ENCODE data around the gene ACTRT2. TPM values are rescaled to one million over a fixed set of nuclear protein-coding genes. Genes with fewer than 3 reads are reported as not detected.

Gene ACTRT2
- total RNA-seq, 1 donor from 2014 or later, result not detected

DNA sequence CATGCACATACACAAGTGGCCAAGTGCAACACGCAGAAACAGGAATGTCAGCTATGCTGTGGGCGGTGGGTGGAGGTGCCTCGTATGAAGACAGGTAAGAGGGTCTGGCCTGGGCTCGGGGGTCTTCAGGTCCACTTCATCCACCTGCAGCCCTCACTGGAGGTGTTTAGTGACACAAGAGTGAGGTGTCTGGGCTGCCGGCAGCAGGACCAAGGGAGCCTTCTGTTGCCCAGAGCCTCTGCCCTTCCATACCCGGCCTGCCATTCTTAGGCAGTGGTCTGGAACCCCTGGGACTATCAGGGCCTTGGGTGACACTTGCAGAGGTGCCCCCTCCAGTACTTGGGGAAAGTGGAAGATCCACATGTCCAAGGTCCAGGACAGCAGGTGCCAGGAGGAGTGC lies 21.7 kb upstream of the ACTRT2 start:
- Mint-ChIP-seq H3K9me3 (ENCODE audit: unreplicated experiment) (no peaks in the 10 kb centered on the region), H3K4me1 (ENCODE audit: unreplicated experiment) (no peaks in the 10 kb centered on the region), H3K27me3 (ENCODE audit: unreplicated experiment) (peaks cover 5% of the 10 kb centered on the region), H3K4me3 (ENCODE audit: unreplicated experiment) (no peak overlapping the region), H3K27ac (ENCODE audit: unreplicated experiment) (no peak overlapping the region), H3K36me3 (ENCODE audit: low read depth, unreplicated experiment) (no peaks in the 10 kb centered on the region)
- TF ChIP-seq, protein P1, sequence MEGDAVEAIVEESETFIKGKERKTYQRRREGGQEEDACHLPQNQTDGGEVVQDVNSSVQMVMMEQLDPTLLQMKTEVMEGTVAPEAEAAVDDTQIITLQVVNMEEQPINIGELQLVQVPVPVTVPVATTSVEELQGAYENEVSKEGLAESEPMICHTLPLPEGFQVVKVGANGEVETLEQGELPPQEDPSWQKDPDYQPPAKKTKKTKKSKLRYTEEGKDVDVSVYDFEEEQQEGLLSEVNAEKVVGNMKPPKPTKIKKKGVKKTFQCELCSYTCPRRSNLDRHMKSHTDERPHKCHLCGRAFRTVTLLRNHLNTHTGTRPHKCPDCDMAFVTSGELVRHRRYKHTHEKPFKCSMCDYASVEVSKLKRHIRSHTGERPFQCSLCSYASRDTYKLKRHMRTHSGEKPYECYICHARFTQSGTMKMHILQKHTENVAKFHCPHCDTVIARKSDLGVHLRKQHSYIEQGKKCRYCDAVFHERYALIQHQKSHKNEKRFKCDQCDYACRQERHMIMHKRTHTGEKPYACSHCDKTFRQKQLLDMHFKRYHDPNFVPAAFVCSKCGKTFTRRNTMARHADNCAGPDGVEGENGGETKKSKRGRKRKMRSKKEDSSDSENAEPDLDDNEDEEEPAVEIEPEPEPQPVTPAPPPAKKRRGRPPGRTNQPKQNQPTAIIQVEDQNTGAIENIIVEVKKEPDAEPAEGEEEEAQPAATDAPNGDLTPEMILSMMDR (IDR thresholded peaks at IDR 0.05; ENCODE audit: unreplicated experiment), result no peak
- DNase-seq (ENCODE audit: low spot score), result no peak

DNA sequence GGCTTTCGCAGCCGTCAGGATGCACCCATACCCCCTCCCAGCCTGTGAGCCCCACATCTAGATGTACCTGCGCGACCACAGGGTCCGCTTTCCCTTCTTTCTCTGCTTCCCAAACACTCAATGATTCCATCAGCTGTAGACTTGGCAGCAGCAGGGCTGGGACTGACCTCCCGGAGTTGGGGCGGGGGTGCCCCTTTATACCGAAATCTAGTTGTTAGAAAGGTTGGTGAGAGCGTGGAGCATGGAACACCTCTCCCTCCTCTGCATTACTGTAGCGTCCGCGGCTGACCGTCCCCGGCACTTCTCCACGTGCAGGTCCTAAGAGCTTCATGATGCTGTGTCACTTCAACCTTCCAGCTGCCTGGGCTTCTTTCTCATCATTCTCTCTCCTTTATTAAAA lies 21.1 kb upstream of the ACTRT2 start:
- no peak for DNase-seq (ENCODE audit: low spot score)
- Mint-ChIP-seq H3K4me3 (ENCODE audit: unreplicated experiment) (no peak overlapping the region), H3K9me3 (ENCODE audit: unreplicated experiment) (no peaks in the 10 kb centered on the region), H3K27ac (ENCODE audit: unreplicated experiment) (no peak overlapping the region), H3K27me3 (ENCODE audit: unreplicated experiment) (peaks cover 5% of the 10 kb centered on the region), H3K4me1 (ENCODE audit: unreplicated experiment) (no peaks in the 10 kb centered on the region), H3K36me3 (ENCODE audit: low read depth, unreplicated experiment) (no peaks in the 10 kb centered on the region)
- TF ChIP-seq, protein P1 (IDR thresholded peaks at IDR 0.05; ENCODE audit: unreplicated experiment), result no peak

DNA sequence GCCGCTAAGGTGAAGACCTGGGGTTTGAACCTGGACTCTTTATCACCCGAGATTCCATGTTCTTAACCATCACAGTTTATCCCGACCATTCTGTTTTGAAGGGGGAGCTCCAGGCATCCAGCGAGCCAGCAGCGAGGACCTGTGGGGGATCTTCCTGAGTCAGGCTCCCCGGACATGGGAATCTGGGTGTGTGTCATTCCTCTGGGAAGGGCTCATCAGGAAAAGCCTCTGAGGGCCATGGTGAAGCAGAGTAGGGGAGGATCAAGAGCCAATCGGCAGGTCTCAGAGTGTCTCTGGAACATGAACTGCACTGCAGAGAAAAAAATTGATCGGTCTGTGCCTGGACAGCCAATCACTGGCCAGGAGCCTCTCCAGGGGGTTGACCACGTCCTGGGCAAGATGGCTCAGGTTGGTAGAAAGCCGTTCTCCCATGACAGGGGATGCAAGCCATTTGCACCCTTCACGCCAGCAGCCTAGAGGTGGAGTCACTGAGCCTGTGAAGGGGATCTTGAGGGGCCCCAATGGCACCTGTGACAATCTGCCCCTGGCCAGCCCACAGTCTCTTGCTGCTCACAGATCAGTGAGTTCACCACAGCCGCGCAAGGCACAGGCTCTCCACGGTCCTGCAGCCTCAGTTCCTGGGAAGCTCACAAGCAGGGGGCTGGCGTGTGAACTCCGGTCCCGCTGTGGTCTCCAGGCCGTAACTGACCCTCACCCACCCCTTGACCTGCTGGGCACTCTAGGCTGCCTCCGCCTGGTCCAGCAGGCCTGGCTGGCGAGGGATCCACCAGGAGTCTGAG lies 20.4 kb upstream of the ACTRT2 start:
- Mint-ChIP-seq H3K4me1 (ENCODE audit: unreplicated experiment) (no peaks in the 10 kb centered on the region), H3K27ac (ENCODE audit: unreplicated experiment) (no peak overlapping the region), H3K36me3 (ENCODE audit: low read depth, unreplicated experiment) (no peaks in the 10 kb centered on the region), H3K9me3 (ENCODE audit: unreplicated experiment) (no peaks in the 10 kb centered on the region), H3K27me3 (ENCODE audit: unreplicated experiment) (peaks cover 5% of the 10 kb centered on the region), H3K4me3 (ENCODE audit: unreplicated experiment) (no peak overlapping the region)
- TF ChIP-seq, protein P1 (IDR thresholded peaks at IDR 0.05; ENCODE audit: unreplicated experiment), result no peak
- DNase-seq (ENCODE audit: low spot score), result no peak

DNA sequence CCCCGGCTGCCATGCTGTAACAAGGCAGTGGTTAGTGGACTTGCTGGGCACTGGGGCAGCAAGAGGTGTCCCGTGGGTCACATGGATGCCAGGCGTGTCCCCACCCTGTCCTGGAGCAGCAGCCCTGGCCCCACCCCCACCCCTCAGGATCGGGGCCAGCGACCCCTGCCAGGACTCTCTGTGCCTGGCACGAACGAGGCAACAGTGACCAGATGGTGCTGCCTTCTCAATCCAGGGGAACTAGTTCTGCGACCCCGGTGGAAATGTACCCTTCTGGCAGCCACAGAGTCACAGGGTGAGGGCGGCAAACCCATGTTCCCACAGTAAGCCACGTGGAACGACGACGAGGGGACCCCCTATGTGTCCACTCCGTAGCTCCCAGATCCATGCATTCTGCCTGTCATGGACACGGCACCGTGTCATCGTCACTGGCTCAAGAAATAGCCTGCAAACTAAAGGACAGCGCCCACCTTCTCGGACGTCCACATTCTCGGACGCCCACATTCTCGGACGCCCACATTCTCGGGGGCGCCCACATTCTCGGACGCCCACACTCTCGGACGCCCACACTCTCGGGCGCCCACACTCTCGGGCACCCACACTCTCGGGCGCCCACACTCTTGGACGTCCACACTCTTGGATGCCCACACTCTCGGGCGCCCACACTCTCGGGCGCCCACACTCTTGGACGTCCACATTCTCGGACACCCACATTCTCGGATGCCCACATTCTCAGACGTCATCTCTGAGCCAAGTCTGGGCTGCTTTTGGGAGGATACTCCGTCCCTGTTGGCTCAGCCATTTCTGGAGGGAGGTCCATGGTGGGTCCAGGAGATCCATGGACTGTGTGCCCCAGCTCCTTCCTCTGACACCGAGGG lies 19.6 kb upstream of the ACTRT2 start:
- H3K36me3 Mint-ChIP-seq (ENCODE audit: low read depth, unreplicated experiment), result peaks cover 2% of the 10 kb centered on the region
- no peaks in the 10 kb centered on the region for H3K4me1 Mint-ChIP-seq (ENCODE audit: unreplicated experiment)
- DNase-seq (ENCODE audit: low spot score), result no peak
- peaks cover 5% of the 10 kb centered on the region for H3K27me3 Mint-ChIP-seq (ENCODE audit: unreplicated experiment)
- H3K4me3 Mint-ChIP-seq (ENCODE audit: unreplicated experiment), result no peak overlapping the region
- H3K27ac Mint-ChIP-seq (ENCODE audit: unreplicated experiment), result no peak overlapping the region
- TF ChIP-seq, protein P1 (IDR thresholded peaks at IDR 0.05; ENCODE audit: unreplicated experiment), result no peak
- peaks cover 2% of the 10 kb centered on the region for H3K9me3 Mint-ChIP-seq (ENCODE audit: unreplicated experiment)

Data from endothelial cell (in vitro differentiated cells).